GM12872 (cell line): ENCODE measurements around the gene TUT7.

ENCODE experiments used
- TF ChIP-seq, protein P1 (sequence below): IDR thresholded peaks from 3 replicates; pipeline ENCODE4 v1.5.1; 2011; ENCODE audit warnings: low read depth, mild to moderate bottlenecking, low read length, moderate library complexity; ENCODE audit not compliant: insufficient read depth

Gene TUT7

GRCh38 chr9:86280580-86280979 is 73.6 kb downstream of the TUT7 start:
- TF ChIP-seq, protein P1, sequence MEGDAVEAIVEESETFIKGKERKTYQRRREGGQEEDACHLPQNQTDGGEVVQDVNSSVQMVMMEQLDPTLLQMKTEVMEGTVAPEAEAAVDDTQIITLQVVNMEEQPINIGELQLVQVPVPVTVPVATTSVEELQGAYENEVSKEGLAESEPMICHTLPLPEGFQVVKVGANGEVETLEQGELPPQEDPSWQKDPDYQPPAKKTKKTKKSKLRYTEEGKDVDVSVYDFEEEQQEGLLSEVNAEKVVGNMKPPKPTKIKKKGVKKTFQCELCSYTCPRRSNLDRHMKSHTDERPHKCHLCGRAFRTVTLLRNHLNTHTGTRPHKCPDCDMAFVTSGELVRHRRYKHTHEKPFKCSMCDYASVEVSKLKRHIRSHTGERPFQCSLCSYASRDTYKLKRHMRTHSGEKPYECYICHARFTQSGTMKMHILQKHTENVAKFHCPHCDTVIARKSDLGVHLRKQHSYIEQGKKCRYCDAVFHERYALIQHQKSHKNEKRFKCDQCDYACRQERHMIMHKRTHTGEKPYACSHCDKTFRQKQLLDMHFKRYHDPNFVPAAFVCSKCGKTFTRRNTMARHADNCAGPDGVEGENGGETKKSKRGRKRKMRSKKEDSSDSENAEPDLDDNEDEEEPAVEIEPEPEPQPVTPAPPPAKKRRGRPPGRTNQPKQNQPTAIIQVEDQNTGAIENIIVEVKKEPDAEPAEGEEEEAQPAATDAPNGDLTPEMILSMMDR: no peak

DNA sequence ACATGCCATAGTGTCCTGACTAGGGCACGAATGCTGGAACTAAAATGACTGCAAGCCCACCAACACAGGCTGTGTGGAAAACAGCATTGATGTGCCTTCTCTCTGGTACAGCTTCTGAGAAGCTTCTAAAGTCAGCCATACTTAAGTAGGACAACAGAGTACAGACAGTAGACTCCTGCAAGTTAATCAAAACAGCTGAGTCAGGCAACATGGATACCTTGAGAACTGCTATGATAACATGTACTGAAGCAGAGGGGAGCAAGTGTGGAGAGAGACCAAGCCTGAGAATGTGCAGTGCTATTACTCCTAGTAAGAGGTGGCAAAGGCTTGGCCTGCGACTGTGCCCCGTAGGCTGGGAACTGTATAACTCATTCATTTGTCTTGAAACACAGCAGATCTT is 74.4 kb downstream of the TUT7 start:
- TF ChIP-seq, protein P1: no peak

DNA sequence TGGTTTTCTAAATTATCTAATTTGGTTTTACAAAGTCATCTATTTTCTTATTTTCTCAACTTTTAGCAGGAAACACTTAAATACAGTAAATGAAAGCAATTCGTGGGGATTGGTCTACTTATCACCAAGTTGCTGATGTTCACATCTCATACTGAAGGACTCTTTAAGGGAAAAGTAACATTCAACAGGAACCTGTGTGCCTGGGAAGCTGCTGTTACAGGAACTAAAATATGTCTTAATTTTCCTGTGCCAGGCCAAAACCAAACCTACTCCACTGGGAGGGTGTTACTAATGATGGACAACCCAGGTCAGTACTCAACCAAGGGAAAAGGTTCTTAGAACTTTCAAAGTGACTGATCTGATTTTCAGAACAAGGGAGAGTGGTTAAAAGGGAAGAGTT is 77.1 kb downstream of the TUT7 start:
- TF ChIP-seq, protein P1: no peak

- TF ChIP-seq, protein P1: peak; percentile 25; the same call in 1 of the 3 replicates
Observed at GRCh38 chr9:86275962-86276361, 78.2 kb downstream of the TUT7 start.

DNA sequence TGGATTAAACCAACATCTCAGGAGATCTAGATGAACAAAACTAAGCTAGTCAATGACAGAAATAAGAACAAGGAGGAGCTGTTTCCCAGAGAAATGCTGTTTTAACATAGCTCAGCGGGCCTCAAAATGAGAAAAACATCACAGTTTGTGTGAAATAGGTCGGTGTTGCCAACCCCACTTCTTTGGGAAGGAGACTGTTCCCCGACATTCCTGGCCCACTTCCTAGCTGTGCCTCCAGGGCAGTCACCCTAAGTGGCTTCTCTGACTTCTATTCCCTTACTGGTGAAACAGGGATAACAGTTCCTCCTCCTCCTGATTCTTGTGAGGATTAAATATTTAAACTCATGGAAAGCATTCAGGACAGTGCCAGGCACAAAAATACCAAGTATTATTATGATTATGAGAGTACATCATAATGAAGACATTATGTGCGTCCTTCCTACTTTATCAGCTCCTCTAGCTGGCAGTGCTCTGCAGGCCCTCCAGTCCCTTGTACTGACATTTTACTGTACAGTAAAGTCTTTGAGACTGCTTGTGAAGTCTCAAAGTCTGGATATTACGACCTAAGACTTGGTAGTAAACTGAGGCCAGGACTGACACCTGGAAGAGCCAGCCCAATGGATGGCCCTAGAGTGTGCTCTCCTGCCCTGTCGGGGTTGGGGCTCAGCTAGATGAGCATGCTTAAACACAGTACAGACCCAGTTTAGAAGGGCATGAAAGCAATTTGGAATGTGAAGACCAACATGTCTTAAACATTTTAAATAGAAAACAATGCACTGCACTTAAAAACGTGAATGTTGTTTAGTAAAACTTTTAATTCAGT is 79.2 kb downstream of the TUT7 start:
- TF ChIP-seq, protein P1: no peak

DNA sequence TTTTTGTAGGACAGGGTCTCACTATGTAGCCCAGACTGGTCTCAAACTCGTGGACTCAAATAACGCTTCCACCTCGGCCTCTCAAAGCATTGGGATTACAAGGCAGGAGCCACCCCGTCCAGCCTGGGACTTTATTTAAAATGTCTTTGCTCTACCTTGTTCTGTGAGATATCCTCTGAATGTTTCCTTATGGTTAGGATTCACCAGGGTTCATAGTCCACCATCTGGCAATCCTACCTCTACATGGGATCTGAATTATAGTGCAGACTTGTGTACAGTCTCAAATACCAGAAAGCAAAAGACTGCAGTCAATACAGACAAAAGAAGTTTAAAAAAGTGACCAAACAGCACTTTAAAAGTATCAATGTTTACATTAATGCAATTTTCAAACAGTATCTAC is 82.0 kb downstream of the TUT7 start:
- TF ChIP-seq, protein P1: no peak

GRCh38 chr9:86263876-86264275 is 90.3 kb downstream of the TUT7 start:
- TF ChIP-seq, protein P1: no peak
